GM21737 (cell line): ENCODE measurements around the gene PDE4B.
A peak's percentile ranks its signal among the peaks of the same experiment; 100 is the strongest.

ENCODE experiments used
- ATAC-seq: cut with Tn5 transposase; IDR thresholded peaks from one replicate; pipeline ENCODE4 v1.9.1; 2021; ENCODE audit warnings: mild to moderate bottlenecking, moderate library complexity; ENCODE audit not compliant: unreplicated experiment

PDE4B gene

GRCh38 chr1:66251546-66251945, 458.9 kb downstream of the PDE4B start:
- peak; percentile 39 for ATAC-seq

GRCh38 chr1:66253330-66253921, 460.7 kb downstream of the PDE4B start:
- ATAC-seq, result peak; percentile 71

DNA sequence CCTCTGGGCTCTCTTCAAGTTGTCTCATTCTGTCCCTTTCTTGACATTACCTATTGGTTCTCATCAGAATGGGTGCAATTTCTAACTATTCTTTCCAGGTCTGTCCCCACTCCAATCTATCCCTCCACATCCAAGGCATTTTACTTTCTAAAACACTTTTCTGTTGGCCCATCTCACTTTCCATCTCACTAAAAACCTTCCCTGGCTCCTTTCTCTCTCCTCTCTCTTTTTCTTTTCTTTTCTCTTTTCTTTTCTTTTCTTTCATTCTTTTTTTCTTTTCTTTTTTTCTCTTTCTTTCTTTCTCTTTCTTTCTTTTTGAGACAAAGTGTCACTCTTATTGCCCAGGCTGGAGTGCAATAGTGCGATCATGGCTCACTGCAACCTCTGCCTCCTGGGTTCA, 462.1 kb downstream of the PDE4B start:
- ATAC-seq, result no peak

GRCh38 chr1:66256629-66257572, 464.2 kb downstream of the PDE4B start:
- no peak for ATAC-seq

- peak; percentile 50 for ATAC-seq
These were observed 465.9 kb downstream of the PDE4B start for GRCh38 chr1:66258404-66259105.

GRCh38 chr1:66261364-66261763, 468.7 kb downstream of the PDE4B start:
- no peak for ATAC-seq

GRCh38 chr1:66262208-66262963, 469.7 kb downstream of the PDE4B start:
- no peak for ATAC-seq

DNA sequence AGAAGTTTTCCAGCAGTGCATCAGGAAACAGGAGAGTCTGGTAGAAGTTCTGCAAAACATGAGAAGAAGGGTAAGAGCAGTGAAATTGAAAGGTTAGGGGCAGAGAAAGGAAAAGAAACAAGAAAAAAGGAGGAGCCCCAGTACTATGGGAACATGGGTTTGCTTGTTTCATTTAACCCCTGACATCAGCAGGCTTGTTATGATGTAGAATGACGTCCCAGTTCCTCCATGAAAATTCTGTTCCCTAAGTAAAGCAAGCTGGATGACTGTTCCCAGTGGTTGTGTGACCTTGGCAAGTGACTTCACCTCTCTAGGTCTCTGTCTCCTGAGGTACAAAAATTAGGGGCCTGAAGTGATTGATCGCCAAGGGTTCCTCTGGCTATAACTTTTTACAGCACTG, 472.6 kb downstream of the PDE4B start:
- no peak for ATAC-seq

- no peak for ATAC-seq
These were observed 473.1 kb downstream of the PDE4B start for GRCh38 chr1:66265796-66266195.

DNA sequence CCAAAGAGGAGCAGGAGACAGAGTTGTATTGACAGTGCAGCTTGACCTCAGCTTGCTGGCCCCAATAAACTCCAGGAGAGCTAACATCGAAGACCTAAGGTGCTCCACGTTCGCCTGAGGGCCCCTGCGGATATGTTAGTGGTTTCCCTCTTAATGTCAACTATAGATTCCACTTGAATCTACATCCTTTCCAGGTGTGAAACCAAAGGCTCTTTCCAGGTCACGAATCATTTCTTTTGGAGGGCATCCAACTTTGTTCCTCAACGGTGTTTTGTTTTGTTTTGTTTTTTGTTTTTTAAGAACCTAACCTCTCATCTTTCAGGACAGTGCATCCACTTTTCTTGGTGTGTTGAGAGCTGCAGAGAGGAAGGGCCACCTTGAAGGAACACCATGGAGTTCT, 473.7 kb downstream of the PDE4B start:
- no peak for ATAC-seq

DNA sequence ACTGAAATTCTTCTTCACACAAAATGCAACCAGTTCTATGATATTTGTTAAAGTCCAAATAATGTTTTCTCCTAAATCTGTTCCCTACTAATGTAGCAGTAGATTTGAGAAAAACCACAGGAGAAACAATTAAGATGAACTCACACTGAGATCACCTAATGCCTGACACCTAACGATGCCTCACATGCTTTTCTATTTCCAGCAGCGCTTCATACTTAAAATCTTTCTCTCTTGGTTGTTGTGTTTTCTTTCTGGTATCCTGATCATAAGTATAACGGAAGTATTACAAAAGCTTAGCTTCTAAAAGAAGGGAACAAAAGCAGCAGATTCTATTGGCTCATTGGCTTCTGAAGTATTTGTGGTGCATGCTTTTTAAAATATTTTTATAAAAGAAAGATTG, 474.1 kb downstream of the PDE4B start:
- ATAC-seq, result no peak

- ATAC-seq, result no peak
These were observed 474.7 kb downstream of the PDE4B start for GRCh38 chr1:66267201-66267940.

GRCh38 chr1:66269222-66269621, 476.5 kb downstream of the PDE4B start:
- ATAC-seq, result no peak

- no peak for ATAC-seq
These were observed 477.6 kb downstream of the PDE4B start for GRCh38 chr1:66270119-66270812.

- ATAC-seq, result no peak
These were observed 478.7 kb downstream of the PDE4B start for GRCh38 chr1:66271216-66271903.

DNA sequence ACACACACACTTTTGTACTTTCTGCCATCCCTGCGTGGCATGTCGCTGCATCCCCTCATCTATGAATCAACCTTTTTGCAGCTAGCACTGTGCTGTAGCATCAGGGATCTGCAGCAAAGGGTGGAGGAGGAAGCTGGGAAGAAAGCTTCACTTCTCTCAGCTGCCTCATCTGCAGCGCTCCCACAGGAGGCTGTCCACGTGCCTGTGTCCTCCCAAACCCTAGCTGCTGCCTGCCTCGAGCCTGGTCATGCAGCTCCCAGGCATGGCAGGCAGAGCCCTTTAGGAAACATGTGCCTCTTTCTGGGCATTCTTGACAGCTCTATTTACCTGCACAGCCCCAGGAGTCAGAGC, 479.2 kb downstream of the PDE4B start:
- ATAC-seq, result no peak

- no peak for ATAC-seq
These were observed 481.0 kb downstream of the PDE4B start for GRCh38 chr1:66273656-66274055.

- ATAC-seq, result no peak
These were observed 481.9 kb downstream of the PDE4B start for GRCh38 chr1:66274634-66275033.

DNA sequence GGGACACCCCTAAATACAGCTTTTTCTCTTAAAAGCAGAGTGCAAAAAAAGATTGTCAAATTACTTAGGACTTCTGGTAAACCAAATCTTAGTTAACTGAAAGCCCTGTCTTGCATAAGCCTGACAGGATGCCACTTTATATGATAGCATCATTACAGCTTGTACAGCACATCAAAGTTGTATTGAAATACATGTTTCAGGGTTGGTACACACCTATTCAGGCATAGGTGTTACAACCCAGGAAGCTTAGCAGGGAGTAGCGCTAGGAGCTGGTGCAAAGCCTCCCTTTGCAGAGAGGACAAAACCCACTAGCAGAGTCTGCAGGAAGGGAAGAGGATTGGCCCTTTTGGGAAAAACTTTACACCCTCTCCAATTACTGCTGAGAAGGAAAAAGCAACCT, 482.4 kb downstream of the PDE4B start:
- ATAC-seq, result no peak
